ENCODE measurements around the gene CFP.

GRCh38 chrX:47612418-47612817 is 17.3 kb downstream of the CFP start:
- TF ChIP-seq YY1 (IDR thresholded peaks at IDR 0.05; ENCODE audit: extremely low read depth, insufficient replicate concordance, low read depth, low read length) (no peak), EZH2 (IDR thresholded peaks at IDR 0.05) (no peak)
